Body of pancreas (tissue), 4 donors: Measurements from ENCODE around the gene AGMAT.
"Not testable (repeated sequence)": the region's sequence is repeated elsewhere in the genome, so short reads cannot be mapped to it uniquely, and the experiment has no call there.

ENCODE experiments used
- POLR2A ChIP-seq, 3 donors: fragments of 450-650 bp; IDR thresholded peaks; one replicate each; pipeline ENCODE4 v1.6.1; 2016; ENCODE audit warnings: antibody characterized with exemption in 3 of 3, mild to moderate bottlenecking in 2 of 3
- TF ChIP-seq, protein P1 (sequence below), 7 experiments: fragments of 450-650 bp in 4 of 7; fragments of 200-600 bp in 3 of 7; sonication (generic) in 3 of 7; IDR thresholded peaks; one replicate each; pipeline ENCODE4 v1.5.1; 2016 to 2019; ENCODE audit warnings: antibody characterized with exemption in 7 of 7

DNA sequence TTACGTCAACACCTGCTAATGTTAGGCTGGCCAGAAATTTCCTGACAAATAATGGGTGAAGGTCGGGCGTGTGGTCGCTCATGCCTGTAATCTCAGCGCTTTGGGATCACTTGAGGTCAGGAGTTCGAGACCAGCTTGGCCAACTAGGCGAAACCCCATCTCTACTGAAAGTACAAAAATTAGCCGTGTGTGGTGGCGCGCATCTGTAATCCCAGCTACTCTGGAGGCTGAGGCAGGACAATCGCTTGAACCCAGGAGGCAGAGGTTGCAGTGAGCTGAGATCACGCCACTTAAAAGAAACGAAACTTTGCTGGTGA, 19.1 kb upstream of the AGMAT start:
- TF ChIP-seq, protein P1, sequence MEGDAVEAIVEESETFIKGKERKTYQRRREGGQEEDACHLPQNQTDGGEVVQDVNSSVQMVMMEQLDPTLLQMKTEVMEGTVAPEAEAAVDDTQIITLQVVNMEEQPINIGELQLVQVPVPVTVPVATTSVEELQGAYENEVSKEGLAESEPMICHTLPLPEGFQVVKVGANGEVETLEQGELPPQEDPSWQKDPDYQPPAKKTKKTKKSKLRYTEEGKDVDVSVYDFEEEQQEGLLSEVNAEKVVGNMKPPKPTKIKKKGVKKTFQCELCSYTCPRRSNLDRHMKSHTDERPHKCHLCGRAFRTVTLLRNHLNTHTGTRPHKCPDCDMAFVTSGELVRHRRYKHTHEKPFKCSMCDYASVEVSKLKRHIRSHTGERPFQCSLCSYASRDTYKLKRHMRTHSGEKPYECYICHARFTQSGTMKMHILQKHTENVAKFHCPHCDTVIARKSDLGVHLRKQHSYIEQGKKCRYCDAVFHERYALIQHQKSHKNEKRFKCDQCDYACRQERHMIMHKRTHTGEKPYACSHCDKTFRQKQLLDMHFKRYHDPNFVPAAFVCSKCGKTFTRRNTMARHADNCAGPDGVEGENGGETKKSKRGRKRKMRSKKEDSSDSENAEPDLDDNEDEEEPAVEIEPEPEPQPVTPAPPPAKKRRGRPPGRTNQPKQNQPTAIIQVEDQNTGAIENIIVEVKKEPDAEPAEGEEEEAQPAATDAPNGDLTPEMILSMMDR (IDR thresholded peaks at IDR 0.05), result not testable (repeated sequence)
- not testable (repeated sequence) for TF ChIP-seq POLR2A (IDR thresholded peaks at IDR 0.05)
